ENCODE results near the gene FAM13A.

The FAM13A gene

GRCh38 chr4:88843067-88843685, 213.8 kb downstream of the FAM13A start:
- DNase-seq (ENCODE audit: low read depth) = no peak

GRCh38 chr4:88841635-88842034, 215.3 kb downstream of the FAM13A start:
- no peak for DNase-seq (ENCODE audit: low read depth)

GRCh38 chr4:88836216-88836615, 220.8 kb downstream of the FAM13A start:
- DNase-seq (ENCODE audit: low read depth) = no peak

- DNase-seq (ENCODE audit: low read depth) = no peak
Observed at GRCh38 chr4:88831031-88831430, 226.0 kb downstream of the FAM13A start.

GRCh38 chr4:88830598-88830997, 226.4 kb downstream of the FAM13A start:
- DNase-seq (ENCODE audit: low read depth) = no peak

GRCh38 chr4:88828842-88829571, 228.0 kb downstream of the FAM13A start:
- no peak for DNase-seq (ENCODE audit: low read depth)

GRCh38 chr4:88827442-88827841, 229.5 kb downstream of the FAM13A start:
- DNase-seq (ENCODE audit: low read depth) = no peak

- no peak for DNase-seq (ENCODE audit: low read depth)
Observed at GRCh38 chr4:88826771-88827170, 230.2 kb downstream of the FAM13A start.

GRCh38 chr4:88825931-88826330, 231.1 kb downstream of the FAM13A start:
- DNase-seq (ENCODE audit: low read depth) = no peak

GRCh38 chr4:88823058-88823919, 233.7 kb downstream of the FAM13A start:
- DNase-seq (ENCODE audit: low read depth) = peak; percentile 27

GRCh38 chr4:88822034-88822789, 234.8 kb downstream of the FAM13A start:
- DNase-seq (ENCODE audit: low read depth) = no peak

GRCh38 chr4:88821522-88821921, 235.5 kb downstream of the FAM13A start:
- DNase-seq (ENCODE audit: low read depth) = no peak

GRCh38 chr4:88820698-88821415, 236.1 kb downstream of the FAM13A start:
- no peak for DNase-seq (ENCODE audit: low read depth)

- DNase-seq (ENCODE audit: low read depth) = no peak
Observed at GRCh38 chr4:88819818-88820697, 236.9 kb downstream of the FAM13A start.

GRCh38 chr4:88818631-88819470, 238.1 kb downstream of the FAM13A start:
- no peak for DNase-seq (ENCODE audit: low read depth)

- no peak for DNase-seq (ENCODE audit: low read depth)
Observed at GRCh38 chr4:88817740-88818139, 239.2 kb downstream of the FAM13A start.

GRCh38 chr4:88816360-88816759, 240.6 kb downstream of the FAM13A start:
- DNase-seq (ENCODE audit: low read depth) = no peak

- no peak for DNase-seq (ENCODE audit: low read depth)
Observed at GRCh38 chr4:88814043-88814617, 242.9 kb downstream of the FAM13A start.

- DNase-seq (ENCODE audit: low read depth) = no peak
Observed at GRCh38 chr4:88813013-88813412, 244.0 kb downstream of the FAM13A start.
